Liver (tissue), 3 donors: ENCODE measurements around the gene SLC16A10.

Experiments
- EGR1 ChIP-seq, 2 donors: IDR thresholded peaks; 2 replicates each; pipeline ENCODE4 v1.6.1; 2016 to 2018; ENCODE audit warnings: antibody characterized with exemption in 2 of 2, low read depth in 2 of 2
- GABPA ChIP-seq, 2 donors: IDR thresholded peaks in 1 of 2; conservative IDR thresholded peaks in 1 of 2; 2 replicates each; pipeline ENCODE4 v1.6.1; 2016; ENCODE audit warnings: antibody characterized with exemption in 2 of 2, mild to moderate bottlenecking in 1 of 2, moderate library complexity in 1 of 2
- HNF4G ChIP-seq: IDR thresholded peaks from 2 replicates; pipeline ENCODE4 v1.6.1; 2016; ENCODE audit warnings: antibody characterized with exemption
- JUND ChIP-seq, 2 donors: IDR thresholded peaks; 2 replicates each; pipeline ENCODE4 v1.6.1; 2016; ENCODE audit warnings: antibody characterized with exemption in 2 of 2
- RAD21 ChIP-seq, 2 donors: IDR thresholded peaks; 2 replicates each; pipeline ENCODE4 v1.6.1; 2016; ENCODE audit warnings: antibody characterized with exemption in 2 of 2, mild to moderate bottlenecking in 2 of 2
- TAF1 ChIP-seq: conservative IDR thresholded peaks from 2 replicates; pipeline ENCODE4 v1.6.1; 2016; ENCODE audit warnings: antibody characterized with exemption, mild to moderate bottlenecking
- YY1 ChIP-seq: IDR thresholded peaks from 2 replicates; pipeline ENCODE4 v1.6.1; 2016; ENCODE audit warnings: antibody characterized with exemption, mild to moderate bottlenecking
- TF ChIP-seq, protein P1 (sequence below): fragments of 150-350 bp; IDR thresholded peaks from 2 replicates; pipeline ENCODE4 v1.5.1; 2017; ENCODE audit warnings: improper control_type of control experiment, low read depth, low read length; ENCODE audit not compliant: missing input control
- TF ChIP-seq, protein P2 (sequence below): IDR thresholded peaks from 2 replicates; pipeline ENCODE4 v1.6.1; 2016; ENCODE audit warnings: antibody characterized with exemption
- TF ChIP-seq, protein P3 (sequence below): IDR thresholded peaks from 2 replicates; pipeline ENCODE4 v1.6.1; 2016; ENCODE audit warnings: antibody characterized with exemption
- TF ChIP-seq, protein P4 (sequence below): IDR thresholded peaks from 2 replicates; pipeline ENCODE4 v1.6.1; 2016; ENCODE audit warnings: antibody characterized with exemption, mild to moderate bottlenecking
- donor health status: healthy.
- donor health status: healthy.

DNA sequence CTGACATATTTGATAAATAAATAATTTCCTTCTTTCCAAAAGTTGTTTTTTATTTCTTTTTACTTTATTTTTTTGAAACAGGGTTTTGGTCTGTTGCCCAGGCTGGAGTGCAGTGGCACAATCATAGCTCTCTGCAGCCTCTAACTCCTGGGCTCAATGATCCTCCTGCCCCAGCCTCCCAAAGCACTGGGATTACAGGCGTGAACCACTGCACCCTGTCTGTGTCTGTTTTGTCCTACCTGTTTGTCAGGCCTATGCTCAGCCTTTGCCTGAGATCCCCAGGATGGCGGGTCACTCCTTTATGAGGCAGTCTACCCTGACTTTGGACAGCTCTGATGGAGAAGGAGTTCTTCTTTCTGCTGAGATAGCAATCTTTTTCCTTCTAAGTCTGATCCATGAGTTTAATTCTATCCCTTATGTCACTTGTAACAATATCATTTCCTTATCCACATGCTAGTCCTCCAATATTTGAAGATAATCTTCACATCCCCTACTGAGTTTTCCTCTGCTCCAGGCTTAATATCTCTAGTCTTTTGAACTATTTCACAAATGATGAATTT, 14.4 kb upstream of the SLC16A10 start:
- TF ChIP-seq, protein P1, sequence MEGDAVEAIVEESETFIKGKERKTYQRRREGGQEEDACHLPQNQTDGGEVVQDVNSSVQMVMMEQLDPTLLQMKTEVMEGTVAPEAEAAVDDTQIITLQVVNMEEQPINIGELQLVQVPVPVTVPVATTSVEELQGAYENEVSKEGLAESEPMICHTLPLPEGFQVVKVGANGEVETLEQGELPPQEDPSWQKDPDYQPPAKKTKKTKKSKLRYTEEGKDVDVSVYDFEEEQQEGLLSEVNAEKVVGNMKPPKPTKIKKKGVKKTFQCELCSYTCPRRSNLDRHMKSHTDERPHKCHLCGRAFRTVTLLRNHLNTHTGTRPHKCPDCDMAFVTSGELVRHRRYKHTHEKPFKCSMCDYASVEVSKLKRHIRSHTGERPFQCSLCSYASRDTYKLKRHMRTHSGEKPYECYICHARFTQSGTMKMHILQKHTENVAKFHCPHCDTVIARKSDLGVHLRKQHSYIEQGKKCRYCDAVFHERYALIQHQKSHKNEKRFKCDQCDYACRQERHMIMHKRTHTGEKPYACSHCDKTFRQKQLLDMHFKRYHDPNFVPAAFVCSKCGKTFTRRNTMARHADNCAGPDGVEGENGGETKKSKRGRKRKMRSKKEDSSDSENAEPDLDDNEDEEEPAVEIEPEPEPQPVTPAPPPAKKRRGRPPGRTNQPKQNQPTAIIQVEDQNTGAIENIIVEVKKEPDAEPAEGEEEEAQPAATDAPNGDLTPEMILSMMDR, result no peak
- TF ChIP-seq YY1, result no peak
- TF ChIP-seq HNF4G, result no peak
- no peak for TF ChIP-seq GABPA (IDR thresholded peaks at IDR 0.05 in 1 of 2, conservative IDR thresholded peaks at IDR 0.05 in 1 of 2)
- TF ChIP-seq, protein P2, sequence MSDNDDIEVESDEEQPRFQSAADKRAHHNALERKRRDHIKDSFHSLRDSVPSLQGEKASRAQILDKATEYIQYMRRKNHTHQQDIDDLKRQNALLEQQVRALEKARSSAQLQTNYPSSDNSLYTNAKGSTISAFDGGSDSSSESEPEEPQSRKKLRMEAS, result no peak
- no peak for TF ChIP-seq TAF1
- no peak for TF ChIP-seq EGR1 (IDR thresholded peaks at IDR 0.05; ENCODE audit: low read depth in 2 of 2)
- no peak for TF ChIP-seq JUND (IDR thresholded peaks at IDR 0.05)
- TF ChIP-seq, protein P3, sequence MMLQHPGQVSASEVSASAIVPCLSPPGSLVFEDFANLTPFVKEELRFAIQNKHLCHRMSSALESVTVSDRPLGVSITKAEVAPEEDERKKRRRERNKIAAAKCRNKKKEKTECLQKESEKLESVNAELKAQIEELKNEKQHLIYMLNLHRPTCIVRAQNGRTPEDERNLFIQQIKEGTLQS, result no peak
- TF ChIP-seq, protein P4, sequence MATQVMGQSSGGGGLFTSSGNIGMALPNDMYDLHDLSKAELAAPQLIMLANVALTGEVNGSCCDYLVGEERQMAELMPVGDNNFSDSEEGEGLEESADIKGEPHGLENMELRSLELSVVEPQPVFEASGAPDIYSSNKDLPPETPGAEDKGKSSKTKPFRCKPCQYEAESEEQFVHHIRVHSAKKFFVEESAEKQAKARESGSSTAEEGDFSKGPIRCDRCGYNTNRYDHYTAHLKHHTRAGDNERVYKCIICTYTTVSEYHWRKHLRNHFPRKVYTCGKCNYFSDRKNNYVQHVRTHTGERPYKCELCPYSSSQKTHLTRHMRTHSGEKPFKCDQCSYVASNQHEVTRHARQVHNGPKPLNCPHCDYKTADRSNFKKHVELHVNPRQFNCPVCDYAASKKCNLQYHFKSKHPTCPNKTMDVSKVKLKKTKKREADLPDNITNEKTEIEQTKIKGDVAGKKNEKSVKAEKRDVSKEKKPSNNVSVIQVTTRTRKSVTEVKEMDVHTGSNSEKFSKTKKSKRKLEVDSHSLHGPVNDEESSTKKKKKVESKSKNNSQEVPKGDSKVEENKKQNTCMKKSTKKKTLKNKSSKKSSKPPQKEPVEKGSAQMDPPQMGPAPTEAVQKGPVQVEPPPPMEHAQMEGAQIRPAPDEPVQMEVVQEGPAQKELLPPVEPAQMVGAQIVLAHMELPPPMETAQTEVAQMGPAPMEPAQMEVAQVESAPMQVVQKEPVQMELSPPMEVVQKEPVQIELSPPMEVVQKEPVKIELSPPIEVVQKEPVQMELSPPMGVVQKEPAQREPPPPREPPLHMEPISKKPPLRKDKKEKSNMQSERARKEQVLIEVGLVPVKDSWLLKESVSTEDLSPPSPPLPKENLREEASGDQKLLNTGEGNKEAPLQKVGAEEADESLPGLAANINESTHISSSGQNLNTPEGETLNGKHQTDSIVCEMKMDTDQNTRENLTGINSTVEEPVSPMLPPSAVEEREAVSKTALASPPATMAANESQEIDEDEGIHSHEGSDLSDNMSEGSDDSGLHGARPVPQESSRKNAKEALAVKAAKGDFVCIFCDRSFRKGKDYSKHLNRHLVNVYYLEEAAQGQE, result no peak
- no peak for TF ChIP-seq RAD21 (IDR thresholded peaks at IDR 0.05)
